Prostate gland (tissue), 2 donors: ENCODE data around the gene NGB.

ENCODE experiments used
- CTCF ChIP-seq, 4 experiments: fragments of 200-600 bp in 2 of 4; fragments of 450-650 bp in 2 of 4; sonication (generic) in 2 of 4; IDR thresholded peaks; 1 replicate in 3 of 4; 2 replicates in 1 of 4; pipeline ENCODE4 v1.5.1; 2016 to 2019; ENCODE audit warnings: antibody characterized with exemption in 4 of 4, mild to moderate bottlenecking in 2 of 4, moderate library complexity in 2 of 4
- POLR2A ChIP-seq: fragments of 450-650 bp; IDR thresholded peaks from one replicate; pipeline ENCODE4 v1.6.1; 2016; ENCODE audit warnings: antibody characterized with exemption, mild to moderate bottlenecking
- POLR2AphosphoS5 ChIP-seq: sonication (generic); formaldehyde crosslinking; IDR thresholded peaks from one replicate; pipeline ENCODE4 v1.6.1; 2017; ENCODE audit warnings: antibody characterized with exemption

- TF ChIP-seq POLR2A (no peak), CTCF (IDR thresholded peaks at IDR 0.05) (no peak), POLR2AphosphoS5 (no peak)
Observed at GRCh38 chr14:77239412-77239811, 31.6 kb downstream of the NGB start.
